ENCODE results near the gene ERBIN. TPM values are rescaled to one million over a fixed set of nuclear protein-coding genes. Genes with fewer than 3 reads are reported as not detected.

Gene ERBIN
- total and polyA plus RNA-seq, 2 of the 4 experiments (the other 2 are of a cell fraction), result 25.8 to 70.1 TPM

DNA sequence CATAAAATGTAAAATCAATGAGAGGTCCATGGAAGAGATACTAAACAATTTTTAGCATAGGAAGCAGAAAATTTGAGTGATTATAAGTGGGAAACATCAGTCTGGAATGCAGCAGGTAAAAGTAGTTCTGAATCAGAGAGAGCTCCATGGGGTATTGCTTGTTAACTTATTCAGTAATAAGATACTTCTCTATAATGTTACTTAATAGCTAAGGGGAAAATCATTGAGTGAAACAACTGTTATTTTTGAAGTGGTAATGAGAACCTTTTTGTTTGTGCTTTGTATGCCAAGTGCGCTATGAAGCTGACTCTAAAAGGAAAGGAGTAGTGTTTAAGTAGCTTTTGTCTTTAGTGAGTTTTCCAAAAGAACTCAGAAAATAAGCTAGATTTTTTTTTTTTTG lies 95.2 kb downstream of the ERBIN start:
- TF ChIP-seq POLR2A (IDR thresholded peaks at IDR 0.05; ENCODE audit: low read depth, low read length), result no peak
- H2BK20ac ChIP-seq (ENCODE audit: low read depth, low read length), result no peak overlapping the region
- H3K18ac ChIP-seq (ENCODE audit: low read depth, low read length), result no peak overlapping the region
- CTCF ChIA-PET, result interaction anchor here (0.6 to 0.7 kb wide), 2 partner anchors 8 to 43 kb away, joined by 3 to 4 read pairs; no protein-coding TSS in a partner anchor
- H4K20me1 ChIP-seq (ENCODE audit: insufficient read depth, low read length), result peaks cover 6% of the 10 kb centered on the region; the same call in 1 of the 2 replicates
- intact Hi-C loops (cut with micrococcal nuclease), result loop anchor here (5.0 kb wide), 1 partner anchor 46 kb away; no protein-coding TSS in a partner anchor
- dilution Hi-C loops (cut with HindIII; ENCODE audit: low sequenced_read_pairs, unreplicated experiment), result no loop called here
- no peaks in the 10 kb centered on the region for H3K27me3 ChIP-seq (ENCODE audit: control insufficient read depth, insufficient read depth, low read length)
- H3K36me3 ChIP-seq (ENCODE audit: control insufficient read depth, insufficient read depth, low read length), result peaks cover 13% of the 10 kb centered on the region
- H3K9me3 ChIP-seq (ENCODE audit: control insufficient read depth, insufficient read depth, low read length), result no peaks in the 10 kb centered on the region
- no peak overlapping the region for H4K8ac ChIP-seq (ENCODE audit: low read depth in 2 of 2, low read length in 2 of 2)
- H2BK15ac ChIP-seq (ENCODE audit: low read depth, low read length), result no peak overlapping the region
- no peak overlapping the region for H3K9ac ChIP-seq (ENCODE audit: low read depth, low read length)
- no TSS peak for BruUV-seq (replicated peaks)
- H3K79me1 ChIP-seq (ENCODE audit: low read depth in 1 of 2, low read length in 2 of 2), result peaks cover 7 to 13% of the 10 kb centered on the region in 2 experiments
- H3K56ac ChIP-seq (ENCODE audit: extremely low read depth, insufficient read depth, low read length), result no peak overlapping the region
- no peak overlapping the region for H2AK5ac ChIP-seq (ENCODE audit: low read depth, low read length)
- no peak overlapping the region for H4K91ac ChIP-seq (ENCODE audit: insufficient read depth, low read depth, low read length)
- no peak overlapping the region for H3K27ac ChIP-seq (ENCODE audit: insufficient read depth, low read length)
- no peak overlapping the region for H3K23ac ChIP-seq (ENCODE audit: low read depth, low read length)
- H3K9me1 ChIP-seq (ENCODE audit: insufficient read depth, low read length), result no peaks in the 10 kb centered on the region
- DNase-seq, result no peak
- H2BK120ac ChIP-seq (ENCODE audit: low read depth, low read length), result no peak overlapping the region
- no peak overlapping the region for H3K4me2 ChIP-seq (ENCODE audit: low read depth, low read length)
- no peak overlapping the region for H3K14ac ChIP-seq (replicated peaks; ENCODE audit: low read depth, low read length)
- no peak overlapping the region for H3K4ac ChIP-seq (ENCODE audit: low read depth, low read length)
- in situ Hi-C loops (cut with MboI; ENCODE audit: low sequenced_read_pairs), result no loop called here
- H3K4me1 ChIP-seq (ENCODE audit: control insufficient read depth, insufficient read depth, low read length), result no peaks in the 10 kb centered on the region
- H2AFZ ChIP-seq (replicated peaks; ENCODE audit: low read length, poor library complexity), result no peak overlapping the region
- no peak overlapping the region for H2AK9ac ChIP-seq (replicated peaks; ENCODE audit: low read depth, low read length, poor library complexity)
- POLR2A ChIA-PET (ENCODE audit: unreplicated experiment), result interaction anchor here (0.5 to 0.6 kb wide), 2 partner anchors 123 to 300 kb away, joined by 3 to 5 read pairs; partner anchors contain the start of genes NLN and SGTB
- no peak for ATAC-seq (ENCODE audit: low read depth)
- H4K5ac ChIP-seq (ENCODE audit: low read depth, low read length), result no peak overlapping the region
- no peak overlapping the region for H3K4me3 ChIP-seq (ENCODE audit: insufficient read depth, low read depth, low read length)
- H2BK5ac ChIP-seq (ENCODE audit: low read depth, low read length, poor library complexity, severe bottlenecking), result no peak overlapping the region
- 100% methylated on average over 1 of the region's 1 CpG; no CpG with 5 or more reads in 1 of the 2 experiments for WGBS, 2 experiments (ENCODE audit: extremely low coverage in 2 of 2, insufficient read length in 1 of 2)
